GM18951 (cell line): ENCODE measurements around the gene TNFRSF11A.

Experiments used
- POLR2A ChIP-seq: IDR thresholded peaks from 4 replicates; pipeline ENCODE4 v1.6.1; 2011; ENCODE audit warnings: mild to moderate bottlenecking; ENCODE audit not compliant: insufficient read length, insufficient read depth; ENCODE audit errors: extremely low read depth
- in situ Hi-C: fragments of 300-500 bp; cut with MboI; formaldehyde crosslinking; loops from one replicate; pipeline ENCODE4 v1.12.0; 2022; ENCODE audit warnings: low sequenced_read_pairs, mixed read lengths, inconsistent platforms; ENCODE audit not compliant: unreplicated experiment

The TNFRSF11A gene

DNA sequence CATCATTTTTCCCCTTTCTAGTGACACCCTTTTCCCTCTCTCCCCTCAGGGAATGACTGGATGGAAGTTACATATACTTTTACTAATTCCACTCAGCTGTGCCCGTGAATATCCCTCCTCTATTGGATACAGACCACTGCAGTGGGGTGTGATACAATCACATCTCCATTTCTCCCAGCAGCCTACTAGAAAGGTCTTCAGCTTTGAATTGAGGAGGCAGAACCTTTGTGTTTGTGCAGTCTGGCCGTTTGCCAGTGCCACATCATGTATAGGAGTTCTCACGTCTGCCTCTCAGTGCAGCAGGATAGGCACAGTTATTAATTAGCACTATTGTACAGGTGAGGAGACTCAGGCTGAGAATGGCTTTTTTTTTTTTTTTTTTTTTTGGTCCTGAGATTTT, 16.4 kb downstream of the TNFRSF11A start:
- in situ Hi-C loops: no loop called here

DNA sequence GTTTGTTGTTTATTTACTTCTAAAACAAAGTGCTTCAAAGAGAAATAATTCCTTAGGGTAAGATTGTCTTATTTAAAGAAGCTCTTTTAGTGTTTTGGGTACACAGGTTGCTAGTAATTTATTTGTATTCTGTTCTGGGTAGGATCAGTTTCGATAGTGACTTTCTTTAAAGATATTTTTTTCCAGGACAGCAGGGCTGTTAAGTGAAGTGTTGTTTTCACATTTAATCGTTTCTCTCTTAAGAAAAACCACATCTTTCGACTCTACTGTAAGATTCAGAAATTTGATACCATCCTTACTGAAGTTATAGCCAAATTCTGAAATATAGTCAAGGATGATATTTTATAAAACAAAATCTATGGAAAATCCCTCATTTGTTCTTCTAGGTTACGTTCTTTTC, 17.8 kb downstream of the TNFRSF11A start:
- in situ Hi-C loops: no loop called here
- no peak for TF ChIP-seq POLR2A

More for the DNA sequence above, 16.4 kb downstream of the TNFRSF11A start:
- TF ChIP-seq POLR2A: no peak

GRCh38 chr18:62343316-62343715, 18.2 kb downstream of the TNFRSF11A start:
- no peak for TF ChIP-seq POLR2A
- in situ Hi-C loops: no loop called here

GRCh38 chr18:62345909-62346308, 20.8 kb downstream of the TNFRSF11A start:
- TF ChIP-seq POLR2A: no peak
- in situ Hi-C loops: no loop called here

- in situ Hi-C loops: no loop called here
- no peak for TF ChIP-seq POLR2A
Observed at GRCh38 chr18:62346333-62347088, 21.4 kb downstream of the TNFRSF11A start.

DNA sequence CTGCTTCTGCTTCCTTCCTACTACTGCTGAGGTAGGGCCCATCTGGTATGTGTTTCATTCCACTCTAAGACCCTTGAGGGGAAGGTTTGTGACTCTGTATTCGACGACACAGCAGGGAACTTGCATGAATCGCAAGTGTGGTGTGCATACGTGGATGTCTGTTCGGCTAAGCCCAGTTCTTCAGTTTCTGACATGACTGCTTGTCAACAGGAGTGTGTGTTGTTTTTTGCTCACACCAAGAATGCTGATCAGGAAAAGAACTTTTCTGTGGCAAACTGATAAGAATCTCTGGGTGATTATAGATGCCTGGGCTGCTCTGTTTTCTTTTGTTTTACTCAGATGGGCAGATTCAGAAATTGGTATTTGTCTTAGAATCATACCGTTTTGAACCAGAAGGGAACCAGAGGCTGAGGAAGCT, 22.0 kb downstream of the TNFRSF11A start:
- TF ChIP-seq POLR2A: no peak
- in situ Hi-C loops: no loop called here

DNA sequence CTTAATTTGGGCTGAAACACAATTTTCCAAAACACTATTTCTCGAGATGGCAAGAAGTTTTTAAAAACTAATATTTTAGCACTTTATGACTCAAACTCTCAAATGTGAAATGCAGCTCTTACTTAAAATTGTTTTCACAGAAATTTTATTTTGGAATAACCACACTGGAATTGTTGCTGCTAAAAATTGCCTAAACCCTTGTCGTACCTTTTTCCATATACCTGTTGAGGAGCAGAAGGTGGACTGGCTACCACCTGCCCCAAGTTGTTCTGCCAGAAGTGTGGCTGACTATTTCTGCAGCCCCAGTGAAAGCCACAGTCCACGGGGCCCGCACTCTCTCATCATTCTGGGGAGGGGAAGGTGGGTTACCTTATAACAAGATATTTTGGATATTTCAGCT, 23.4 kb downstream of the TNFRSF11A start:
- in situ Hi-C loops: no loop called here
- no peak for TF ChIP-seq POLR2A

- in situ Hi-C loops: no loop called here
- TF ChIP-seq POLR2A: no peak
Observed at GRCh38 chr18:62353170-62353569, 28.1 kb downstream of the TNFRSF11A start.

GRCh38 chr18:62354151-62354550, 29.0 kb downstream of the TNFRSF11A start:
- no peak for TF ChIP-seq POLR2A
- in situ Hi-C loops: no loop called here

DNA sequence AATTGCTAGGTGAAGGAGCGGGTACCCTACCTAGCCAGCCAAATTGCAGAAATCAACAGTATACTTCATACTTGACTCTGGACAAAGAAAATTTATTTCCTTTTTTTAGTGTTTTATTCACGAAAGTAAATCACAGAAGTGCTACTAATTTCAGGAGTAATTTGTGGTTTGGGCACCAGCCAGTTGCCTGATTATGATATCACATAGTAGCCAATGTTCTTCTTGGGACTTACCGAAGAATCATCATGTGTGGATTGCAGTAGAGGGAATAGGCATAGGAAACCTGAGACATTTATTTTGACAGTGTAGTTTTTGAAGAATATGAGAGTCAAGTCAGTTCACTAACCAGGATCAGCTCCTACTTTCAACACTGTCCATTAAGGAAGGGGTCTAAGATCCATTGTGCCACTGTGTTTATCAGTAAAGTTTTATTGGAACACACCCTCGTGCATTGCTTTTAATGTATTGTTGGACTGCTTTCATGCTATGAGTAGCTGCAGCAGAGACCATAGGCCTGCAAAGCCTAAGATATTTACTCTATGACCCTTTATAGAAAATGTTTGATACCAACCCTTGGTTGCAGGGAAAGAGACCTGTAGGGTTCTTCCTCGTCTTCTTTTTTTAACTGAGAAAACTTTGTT, 32.1 kb downstream of the TNFRSF11A start:
- in situ Hi-C loops: no loop called here
- TF ChIP-seq POLR2A: no peak

DNA sequence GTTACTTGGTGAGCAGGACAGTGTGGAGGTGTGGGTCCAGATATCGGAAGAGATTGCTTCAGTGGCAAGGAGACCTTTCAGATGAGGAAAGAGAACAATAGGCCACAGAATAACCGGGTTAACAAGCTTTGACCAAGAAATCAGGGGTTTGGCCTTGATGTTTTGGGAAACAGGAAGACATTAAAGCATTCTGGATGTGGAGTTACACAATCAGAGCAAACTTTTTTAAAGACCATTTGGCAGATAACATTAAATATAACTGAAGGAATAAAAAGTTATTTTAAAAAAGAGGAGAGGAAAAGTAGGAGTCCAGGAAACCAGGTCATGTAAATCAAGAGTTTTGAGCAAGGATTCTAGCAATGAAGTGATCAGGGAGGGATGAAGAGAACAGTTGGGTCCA, 35.7 kb downstream of the TNFRSF11A start:
- in situ Hi-C loops: no loop called here
- no peak for TF ChIP-seq POLR2A

DNA sequence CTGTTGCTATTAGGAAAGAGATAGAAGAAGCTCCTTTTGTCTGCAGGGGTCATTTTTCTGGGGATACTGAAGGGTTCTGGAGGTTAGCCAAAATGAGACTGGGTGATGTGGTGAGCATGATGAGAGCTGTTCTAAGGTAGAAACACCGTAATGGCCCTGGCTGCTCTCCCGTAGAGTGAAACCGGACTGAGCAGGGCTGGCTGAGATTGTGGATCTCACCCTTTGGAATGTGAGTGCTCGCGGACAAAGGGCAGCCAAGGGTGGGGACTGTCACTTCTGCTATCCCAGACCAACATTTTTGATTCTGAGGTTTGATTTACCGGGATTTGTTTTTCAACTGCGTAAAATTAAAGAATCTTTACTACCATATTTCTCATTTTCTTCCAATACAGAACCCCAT, 36.2 kb downstream of the TNFRSF11A start:
- in situ Hi-C loops: no loop called here
- no peak for TF ChIP-seq POLR2A

GRCh38 chr18:62364558-62364957, 39.4 kb downstream of the TNFRSF11A start:
- in situ Hi-C loops: no loop called here
- no peak for TF ChIP-seq POLR2A

- in situ Hi-C loops: no loop called here
- no peak for TF ChIP-seq POLR2A
Observed at GRCh38 chr18:62365420-62365819, 40.3 kb downstream of the TNFRSF11A start.

- in situ Hi-C loops: no loop called here
Observed at GRCh38 chr18:62366992-62367391, 41.9 kb downstream of the TNFRSF11A start.

GRCh38 chr18:62368100-62368499, 43.0 kb downstream of the TNFRSF11A start:
- in situ Hi-C loops: no loop called here
- TF ChIP-seq POLR2A: no peak

More at GRCh38 chr18:62366992-62367391, 41.9 kb downstream of the TNFRSF11A start:
- no peak for TF ChIP-seq POLR2A
